Urinary bladder (tissue), 4 donors: ENCODE results near the gene SOD2. TPM values are rescaled to one million over a fixed set of nuclear protein-coding genes. Genes with fewer than 3 reads are reported as not detected.
"Not testable (repeated sequence)": the region's sequence is repeated elsewhere in the genome, so short reads cannot be mapped to it uniquely, and the experiment has no call there.

Experiments
- DNase-seq: peaks from one replicate; pipeline ENCODE4 v3.0.0-alpha.2; 2015; ENCODE audit errors: extremely low spot score
- H3K27ac ChIP-seq: one replicate; pipeline ENCODE4 v1.5.1; 2013; ENCODE audit warnings: low read depth, mild to moderate bottlenecking, moderate library complexity
- H3K36me3 ChIP-seq: one replicate; pipeline ENCODE4 v1.6.1; 2013; ENCODE audit warnings: mild to moderate bottlenecking, moderate library complexity; ENCODE audit not compliant: insufficient read depth
- H3K4me1 ChIP-seq: one replicate; pipeline ENCODE4 v1.6.1; 2013; ENCODE audit warnings: mild to moderate bottlenecking, moderate library complexity; ENCODE audit not compliant: insufficient read depth
- H3K4me3 ChIP-seq: one replicate; pipeline ENCODE4 v1.5.1; 2013; ENCODE audit warnings: low read depth, low read length
- WGBS: extraction: QIAGEN DNeasy Blood & Tissue Kit; methylation state at CpG from one replicate; pipeline ENCODE4 v1.1.7; 2013; 5-methylcytosine and 5-hydroxymethylcytosine counted together
- polyA plus RNA-seq: library from polyadenylated mRNA; stranded (reverse); fragments of 200-250 nt; gene quantifications from one replicate; pipeline ENCODE4 v1.2.3, GENCODE V29; 2013
- total RNA-seq: library from RNA; depleted of rRNA; stranded (reverse); fragments of >200 nt; gene quantifications from one replicate; pipeline ENCODE4 v1.2.3, GENCODE V29; 2014
- donor health status: healthy with polysubstance abuse.
- donor health status: healthy.

Gene SOD2
- 103 TPM for total RNA-seq
- polyA plus RNA-seq: 521 TPM

DNA sequence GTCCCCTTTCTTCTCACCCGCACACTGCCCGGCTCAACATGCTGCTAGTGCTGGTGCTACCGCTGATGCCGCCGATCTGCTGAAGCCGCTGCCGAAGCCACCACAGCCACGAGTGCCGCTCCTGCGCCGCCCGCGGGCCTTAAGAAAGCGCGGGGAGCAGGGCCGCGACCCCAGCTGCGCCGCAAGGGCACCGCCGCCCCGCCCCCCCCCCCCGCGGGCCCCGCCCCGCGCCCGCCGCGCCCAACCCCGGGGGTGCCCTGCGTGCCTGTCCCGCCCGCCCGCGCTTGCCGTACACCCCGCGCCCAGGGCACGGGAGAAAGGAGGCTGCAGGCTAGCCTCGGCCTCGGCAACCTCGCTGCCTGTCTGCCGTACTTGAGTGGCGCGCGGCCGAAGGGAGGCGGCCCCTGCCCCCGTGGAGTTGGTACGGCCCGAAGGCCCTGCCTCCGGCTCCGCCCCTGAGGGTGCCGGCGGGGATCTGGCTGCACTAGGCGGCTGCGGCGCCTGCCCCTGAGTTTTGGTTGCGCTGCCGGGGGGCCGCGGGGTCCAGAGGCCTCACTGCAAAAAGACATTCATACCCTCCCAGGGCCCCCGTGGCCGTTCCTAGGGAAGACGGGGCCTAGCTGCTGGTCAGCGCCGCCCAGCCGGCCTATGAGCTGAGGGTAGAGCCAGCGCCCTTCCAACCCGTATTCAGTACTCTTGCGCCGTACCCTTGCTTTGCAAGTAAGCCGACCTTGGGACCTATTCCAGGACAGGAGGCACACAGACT lies at the start of gene SOD2:
SOD2 (minus strand) TSS at position 114 of the 766 bp plus-strand sequence; CDS start at position 40, 74 bp downstream.
- WGBS: under 1% methylated on average over 74 of the region's 74 CpGs
- DNase-seq: peak; percentile 49
- Histone ChIP-seq H3K36me3 (no peaks in the 10 kb centered on the region), H3K27ac (peak within 1 kb of the TSS; percentile 98), H3K4me3 (peak within 1 kb of the TSS; percentile 88), H3K4me1 (no peaks in the 10 kb centered on the region)

- H3K4me3 ChIP-seq: no peak overlapping the region
- peaks cover 7% of the 10 kb centered on the region for H3K36me3 ChIP-seq
- no peak for DNase-seq
- H3K4me1 ChIP-seq: no peaks in the 10 kb centered on the region
- 85% methylated on average over 1 of the region's 1 CpG for WGBS
- no peak overlapping the region for H3K27ac ChIP-seq
Measured at GRCh38 chr6:159742165-159742564, 49.1 kb upstream of the SOD2 start.

GRCh38 chr6:159739341-159739740 lies 46.3 kb upstream of the SOD2 start:
- no peak overlapping the region for H3K27ac ChIP-seq

GRCh38 chr6:159736908-159737307 lies 43.9 kb upstream of the SOD2 start:
- no peak overlapping the region for H3K4me3 ChIP-seq
- DNase-seq: no peak
- WGBS: 89% methylated on average over 7 of the region's 7 CpGs
- no peak overlapping the region for H3K27ac ChIP-seq
- H3K36me3 ChIP-seq: peaks cover 1% of the 10 kb centered on the region
- peaks cover 2% of the 10 kb centered on the region for H3K4me1 ChIP-seq

More at GRCh38 chr6:159739341-159739740, 46.3 kb upstream of the SOD2 start:
- no peak overlapping the region for H3K4me3 ChIP-seq
- DNase-seq: no peak
- H3K4me1 ChIP-seq: no peaks in the 10 kb centered on the region
- H3K36me3 ChIP-seq: peaks cover 1% of the 10 kb centered on the region
- 64% methylated on average over 3 of the region's 3 CpGs for WGBS

- not testable (repeated sequence) for H3K36me3 ChIP-seq, H3K4me1 ChIP-seq, DNase-seq, H3K27ac ChIP-seq, H3K4me3 ChIP-seq
- 97% methylated on average over 12 of the region's 12 CpGs for WGBS
Measured at GRCh38 chr6:159733395-159733794, 40.4 kb upstream of the SOD2 start.

GRCh38 chr6:159732550-159732949 lies 39.5 kb upstream of the SOD2 start:
- DNase-seq, H3K4me1 ChIP-seq, H3K36me3 ChIP-seq, H3K4me3 ChIP-seq, H3K27ac ChIP-seq: not testable (repeated sequence)
- whole genome bisulfite sequencing: 93% methylated on average over 12 of the region's 12 CpGs

DNA sequence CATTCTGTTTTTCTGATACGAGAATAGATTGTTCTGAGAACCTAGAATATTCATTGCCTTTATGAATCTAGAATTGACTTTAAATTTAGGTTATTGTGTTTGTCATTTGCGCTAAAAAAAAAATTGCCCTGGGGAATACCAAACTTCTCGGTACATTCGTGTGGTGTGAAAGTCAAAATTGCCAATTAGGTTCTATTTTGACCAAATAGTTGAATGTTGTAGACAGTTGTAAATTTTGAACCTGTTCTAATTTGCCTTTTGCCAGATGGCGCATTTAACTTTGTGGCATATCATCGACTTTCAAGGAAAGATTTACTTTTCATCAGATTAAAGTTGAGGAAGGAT lies 37.3 kb upstream of the SOD2 start:
- 73% methylated on average over 6 of the region's 6 CpGs for WGBS
- Histone ChIP-seq H3K27ac (no peak overlapping the region), H3K36me3 (no peaks in the 10 kb centered on the region), H3K4me3 (no peak overlapping the region), H3K4me1 (peaks cover 2% of the 10 kb centered on the region)
- no peak for DNase-seq

DNA sequence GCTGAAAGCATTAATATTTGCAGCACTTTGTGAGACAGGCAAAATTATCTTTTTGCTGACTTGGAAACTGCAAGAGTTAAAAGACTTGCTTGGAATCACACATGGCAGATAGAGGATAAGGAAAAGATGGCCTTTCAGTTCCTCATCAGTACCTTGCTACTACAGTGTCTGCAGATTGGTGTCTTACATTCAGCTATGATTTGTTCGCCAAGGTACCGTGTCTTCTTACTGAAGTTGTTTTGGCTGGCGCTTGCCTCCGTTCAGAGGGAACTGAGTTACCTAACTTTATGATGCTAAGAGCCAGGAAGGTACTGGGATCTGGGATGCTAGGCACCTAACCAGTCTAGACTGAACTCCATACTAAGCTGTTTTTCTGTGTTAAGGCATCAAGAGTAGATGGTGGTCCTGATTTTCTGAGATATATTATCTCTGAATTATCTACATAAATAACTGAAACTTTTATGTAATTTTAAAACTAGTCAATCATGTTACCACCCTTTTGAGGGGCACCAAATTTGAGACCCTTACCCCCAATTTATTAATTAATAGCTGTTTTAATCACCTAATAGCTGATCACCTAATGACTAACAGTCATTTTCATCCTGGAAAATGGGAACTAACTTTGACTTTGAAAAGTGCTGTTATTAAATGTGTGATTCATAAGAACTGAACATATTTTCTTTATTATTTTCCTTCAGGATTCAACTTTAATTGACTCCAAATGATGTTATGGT lies 36.7 kb upstream of the SOD2 start:
- Histone ChIP-seq H3K27ac (no peak overlapping the region), H3K4me3 (peak overlapping the region; percentile 2), H3K4me1 (peaks cover 2% of the 10 kb centered on the region), H3K36me3 (no peaks in the 10 kb centered on the region)
- DNase-seq: no peak
- WGBS: 33% methylated on average over 4 of the region's 4 CpGs

- Histone ChIP-seq H3K27ac (peak overlapping the region; percentile 100), H3K4me3 (peak overlapping the region; percentile 78), H3K4me1 (peaks cover 2% of the 10 kb centered on the region), H3K36me3 (no peaks in the 10 kb centered on the region)
- peak; percentile 1 for DNase-seq
- WGBS: 2% methylated on average over 9 of the region's 9 CpGs
Measured at GRCh38 chr6:159728531-159728964, 35.5 kb upstream of the SOD2 start.

DNA sequence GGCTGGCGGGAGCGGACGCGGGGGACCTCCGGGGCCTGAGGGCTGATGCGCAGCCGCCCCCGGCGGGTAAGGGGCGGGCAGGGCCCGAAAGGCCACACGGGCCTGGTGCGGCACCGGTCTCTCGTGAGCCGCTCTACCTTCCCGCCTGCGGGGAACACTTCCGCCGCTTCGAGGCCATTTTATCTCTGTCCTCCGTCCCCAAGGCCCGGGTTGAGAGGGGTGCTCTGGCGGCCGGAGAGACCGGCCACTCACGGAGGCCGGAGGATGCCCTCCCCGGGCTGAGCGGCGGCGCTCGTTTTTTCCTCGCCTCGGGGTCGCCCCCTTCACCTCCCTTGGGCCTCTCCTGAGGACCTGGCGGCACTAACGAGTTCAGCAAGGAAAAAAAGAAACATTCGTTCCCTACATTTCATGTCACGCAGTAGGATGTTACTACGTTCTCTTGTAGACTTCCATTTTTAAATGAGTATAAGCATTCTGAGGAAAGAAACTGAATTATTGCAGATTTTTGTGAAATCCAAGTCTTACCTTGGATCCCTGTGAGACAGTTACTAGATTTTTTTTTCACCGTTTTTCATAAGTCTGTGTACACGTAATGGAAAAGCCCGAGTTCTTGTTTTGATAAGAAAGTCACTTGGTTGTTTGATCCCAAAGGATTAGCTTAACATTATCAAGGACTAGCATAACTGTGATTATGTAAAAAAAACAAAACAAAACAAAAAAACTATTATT lies 34.8 kb upstream of the SOD2 start:
- peak; percentile 31 for DNase-seq
- H3K36me3 ChIP-seq: no peaks in the 10 kb centered on the region
- H3K4me1 ChIP-seq: peaks cover 2% of the 10 kb centered on the region
- WGBS: under 1% methylated on average over 44 of the region's 44 CpGs
- H3K27ac ChIP-seq: peak overlapping the region; percentile 100
- peak overlapping the region; percentile 78 for H3K4me3 ChIP-seq

DNA sequence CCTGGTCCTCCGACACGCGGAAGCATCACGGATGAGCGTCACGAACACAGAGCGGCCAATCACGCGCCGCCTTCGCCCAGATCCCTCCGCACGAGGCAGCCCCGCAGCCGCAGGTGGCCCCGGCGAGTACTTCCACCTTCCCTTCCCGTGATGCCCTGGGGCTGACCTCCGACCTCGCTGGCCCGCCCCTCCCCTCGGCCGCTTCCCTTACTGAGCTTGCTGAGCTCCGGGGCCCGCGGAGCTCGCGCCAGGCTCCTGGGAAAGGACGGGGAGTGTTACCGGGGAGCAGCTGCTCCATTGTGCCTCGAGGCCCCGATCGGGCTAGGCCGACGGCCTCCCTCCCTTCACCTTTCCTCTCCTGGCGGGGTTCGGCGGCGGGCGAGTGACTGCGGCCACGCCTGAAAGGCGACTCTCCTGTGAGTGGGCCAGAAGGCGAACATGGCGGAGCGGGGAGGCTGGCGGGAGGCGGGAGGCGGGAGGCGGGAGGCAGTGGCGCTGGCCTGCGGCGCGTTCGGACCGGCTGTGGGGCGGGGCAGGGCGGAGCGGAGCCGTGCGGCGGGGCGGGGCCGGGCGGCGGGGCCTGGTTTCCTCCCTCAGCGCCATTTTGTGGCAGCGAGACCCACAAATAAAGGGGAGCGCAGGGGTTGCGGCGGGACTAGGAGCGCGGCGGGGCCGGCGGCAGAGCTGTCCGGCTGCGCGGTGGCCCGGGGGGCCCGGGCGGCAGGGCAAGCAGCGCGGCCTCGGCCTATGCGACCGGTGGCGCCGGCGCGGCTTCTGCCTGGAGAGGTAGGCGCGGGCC lies 34.1 kb upstream of the SOD2 start, which contains the start of gene WTAP:
WTAP (plus strand) TSS at position 589 of the 799 bp plus-strand sequence. CDS start 8,760 bp downstream, outside the sequence.
- H3K4me1 ChIP-seq: no peaks in the 10 kb centered on the region
- no peaks in the 10 kb centered on the region for H3K36me3 ChIP-seq
- H3K27ac ChIP-seq: peak within 1 kb of the TSS; percentile 100
- under 1% methylated on average over 93 of the region's 93 CpGs for WGBS
- peak; percentile 77 for DNase-seq
- peak within 1 kb of the TSS; percentile 78 for H3K4me3 ChIP-seq

- Histone ChIP-seq H3K4me3 (peak overlapping the region; percentile 78), H3K27ac (peak overlapping the region; percentile 100), H3K4me1 (no peaks in the 10 kb centered on the region), H3K36me3 (no peaks in the 10 kb centered on the region)
- no peak for DNase-seq
- WGBS: under 1% methylated on average over 30 of the region's 30 CpGs
Measured at GRCh38 chr6:159726255-159726917, 33.3 kb upstream of the SOD2 start.
